ENCODE data around the gene CBR3.

CBR3 gene

DNA sequence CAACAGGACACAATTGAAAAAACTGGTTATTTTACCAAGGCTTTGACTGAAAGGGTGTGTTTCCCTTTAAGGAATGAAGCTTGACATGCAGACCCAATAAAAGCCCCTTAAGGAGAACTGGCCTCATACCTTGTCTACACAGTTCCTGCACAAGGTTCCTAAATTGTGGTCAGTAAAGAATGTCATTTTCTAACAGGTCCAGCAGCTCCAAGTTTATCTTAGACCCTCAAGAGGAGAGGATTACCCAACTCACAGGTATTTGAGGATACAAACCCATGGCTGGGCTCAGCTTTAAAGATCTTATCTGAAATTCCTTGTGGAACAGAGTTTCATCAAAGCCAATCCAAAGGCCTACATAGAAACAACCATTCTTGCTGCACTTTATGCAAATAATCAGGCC lies 31.4 kb upstream of the CBR3 start:
- Histone ChIP-seq H3K9me3 (ENCODE audit: control insufficient read depth, insufficient read depth, low read length) (no peaks in the 10 kb centered on the region), H3K4me1 (ENCODE audit: control insufficient read depth, insufficient read depth, low read length) (peaks cover 21% of the 10 kb centered on the region), H3K9ac (ENCODE audit: low read depth, low read length) (no peak overlapping the region), H3K36me3 (ENCODE audit: control insufficient read depth, insufficient read depth, low read length) (peaks cover 6% of the 10 kb centered on the region), H3K27me3 (ENCODE audit: control insufficient read depth, insufficient read depth, low read length) (no peaks in the 10 kb centered on the region), H3K4me3 (ENCODE audit: low read depth, low read length) (no peak overlapping the region)

DNA sequence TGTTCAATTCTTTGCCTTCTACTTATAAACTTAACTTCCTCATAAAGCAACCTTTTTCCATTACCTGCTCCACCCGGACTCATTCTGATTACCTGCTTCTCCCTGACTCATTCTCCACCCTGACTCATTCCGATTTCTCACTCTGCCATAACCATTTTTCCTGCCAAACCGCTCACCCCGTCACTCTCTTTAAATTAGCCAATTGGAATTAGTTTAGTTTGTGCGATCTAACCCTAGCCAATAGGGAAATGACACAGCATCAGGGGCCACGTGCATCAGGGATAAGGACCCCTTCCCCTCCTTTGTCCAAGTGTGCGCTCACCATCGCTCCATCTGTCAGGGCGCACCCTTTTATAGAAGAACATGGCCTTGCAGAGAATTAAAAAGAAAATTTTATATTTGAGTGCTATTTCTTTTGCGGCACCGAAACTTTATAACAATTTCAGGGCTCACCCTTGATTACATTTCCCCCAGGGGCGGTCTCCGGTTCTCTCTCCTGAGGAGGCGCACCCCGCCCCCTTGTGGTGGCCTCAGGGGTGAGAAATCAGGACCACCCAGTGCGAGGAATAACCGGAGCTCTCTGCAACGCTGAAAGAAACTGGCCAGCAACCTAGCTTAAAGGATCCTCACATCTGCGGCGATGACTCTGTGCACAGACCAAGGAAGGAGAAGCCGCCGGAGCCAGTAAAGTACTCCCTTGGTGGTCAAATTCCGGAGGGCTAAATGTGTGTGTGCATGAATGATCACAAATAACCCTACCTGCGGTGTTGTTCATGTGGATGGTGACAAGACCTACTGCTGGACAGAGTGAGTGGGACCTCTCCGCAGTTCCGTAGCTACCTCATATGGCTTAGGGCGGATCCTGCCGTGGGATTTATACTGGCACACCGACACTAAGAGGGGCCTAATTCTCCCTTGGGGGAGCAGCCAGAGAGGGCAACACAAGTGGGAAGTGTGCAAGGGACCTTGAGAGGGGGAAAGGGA lies 30.3 kb upstream of the CBR3 start:
- Histone ChIP-seq H3K4me3 (ENCODE audit: low read depth, low read length) (peak overlapping the region; percentile 97), H3K36me3 (ENCODE audit: control insufficient read depth, insufficient read depth, low read length) (peaks cover 10% of the 10 kb centered on the region), H3K9me3 (ENCODE audit: control insufficient read depth, insufficient read depth, low read length) (no peaks in the 10 kb centered on the region), H3K4me1 (ENCODE audit: control insufficient read depth, insufficient read depth, low read length) (peaks cover 12% of the 10 kb centered on the region), H3K27me3 (ENCODE audit: control insufficient read depth, insufficient read depth, low read length) (no peaks in the 10 kb centered on the region), H3K9ac (ENCODE audit: low read depth, low read length) (peak overlapping the region; percentile 96)

DNA sequence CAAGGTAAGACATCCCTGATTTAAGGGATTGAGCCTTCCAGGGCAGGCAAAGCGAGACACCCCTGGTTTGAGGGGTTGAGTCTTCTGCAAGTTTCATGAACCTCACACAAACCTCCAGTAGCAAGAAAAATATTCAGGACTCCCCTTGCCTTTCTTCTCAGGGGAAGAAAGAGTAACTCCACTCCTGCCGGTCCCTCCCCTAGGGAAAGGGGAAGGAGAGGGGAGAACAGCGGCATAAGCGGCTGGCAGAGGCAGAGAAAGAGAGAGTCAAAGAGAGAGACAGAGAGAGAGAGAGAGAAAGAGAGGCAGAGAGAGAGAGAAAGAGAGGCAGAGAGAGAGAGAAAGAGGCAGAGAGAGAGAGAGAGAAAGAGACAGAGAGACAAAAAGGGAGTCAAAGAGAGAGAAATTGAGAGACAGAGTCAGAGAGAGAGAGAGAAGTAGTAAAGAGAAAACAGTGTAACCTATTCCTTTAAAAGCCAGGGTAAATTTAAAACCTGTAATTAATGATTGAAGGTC lies 29.5 kb upstream of the CBR3 start:
- Histone ChIP-seq H3K4me3 (ENCODE audit: low read depth, low read length) (peak overlapping the region; percentile 97), H3K9me3 (ENCODE audit: control insufficient read depth, insufficient read depth, low read length) (no peaks in the 10 kb centered on the region), H3K9ac (ENCODE audit: low read depth, low read length) (peak overlapping the region; percentile 96), H3K27me3 (ENCODE audit: control insufficient read depth, insufficient read depth, low read length) (no peaks in the 10 kb centered on the region), H3K4me1 (ENCODE audit: control insufficient read depth, insufficient read depth, low read length) (peaks cover 15% of the 10 kb centered on the region), H3K36me3 (ENCODE audit: control insufficient read depth, insufficient read depth, low read length) (peaks cover 11% of the 10 kb centered on the region)

DNA sequence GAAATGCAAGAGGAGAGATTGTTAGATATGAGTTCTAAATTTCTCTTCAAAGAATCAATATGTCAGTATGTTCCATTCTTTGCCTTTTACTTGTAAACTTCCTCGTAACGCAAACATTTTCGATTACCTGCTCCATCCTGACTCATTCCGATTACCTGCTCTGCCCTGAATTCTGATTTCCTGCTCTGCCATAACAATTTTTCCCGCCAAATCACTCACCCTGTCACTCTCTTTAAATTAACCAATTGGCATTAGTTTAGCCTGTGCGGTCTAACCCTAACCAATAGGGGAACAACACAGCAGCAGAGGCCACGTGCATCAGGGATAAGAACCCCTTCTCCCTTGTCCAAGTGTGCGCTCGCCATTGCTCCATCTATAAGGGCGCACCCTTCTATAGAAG lies 25.0 kb upstream of the CBR3 start:
- H3K4me1 ChIP-seq (ENCODE audit: control insufficient read depth, insufficient read depth, low read length), result peaks cover 13% of the 10 kb centered on the region
- H3K4me3 ChIP-seq (ENCODE audit: low read depth, low read length), result no peak overlapping the region
- no peaks in the 10 kb centered on the region for H3K9me3 ChIP-seq (ENCODE audit: control insufficient read depth, insufficient read depth, low read length)
- no peaks in the 10 kb centered on the region for H3K27me3 ChIP-seq (ENCODE audit: control insufficient read depth, insufficient read depth, low read length)
- peaks cover 16% of the 10 kb centered on the region for H3K36me3 ChIP-seq (ENCODE audit: control insufficient read depth, insufficient read depth, low read length)
- no peak overlapping the region for H3K9ac ChIP-seq (ENCODE audit: low read depth, low read length)

DNA sequence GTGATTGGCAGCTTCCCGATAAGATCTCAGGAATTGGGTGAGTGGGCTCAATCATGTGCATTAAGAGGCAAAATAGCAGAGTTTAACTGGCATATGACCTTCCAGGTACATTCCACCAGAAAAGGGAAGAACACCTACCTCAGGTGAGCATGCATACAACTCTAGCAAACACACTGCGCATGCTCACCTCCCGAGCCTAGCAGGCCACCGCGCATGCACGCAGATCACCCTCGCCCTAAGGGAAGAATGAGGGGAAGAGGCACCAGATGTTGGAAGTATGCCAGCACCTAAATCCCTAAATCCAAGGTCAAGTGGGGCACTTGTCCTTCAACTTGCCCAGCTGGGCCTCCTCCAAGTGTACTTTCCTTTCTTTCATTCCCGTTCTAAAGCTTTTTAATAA lies 23.6 kb upstream of the CBR3 start:
- H3K36me3 ChIP-seq (ENCODE audit: control insufficient read depth, insufficient read depth, low read length), result peaks cover 16% of the 10 kb centered on the region
- H3K27me3 ChIP-seq (ENCODE audit: control insufficient read depth, insufficient read depth, low read length), result no peaks in the 10 kb centered on the region
- no peaks in the 10 kb centered on the region for H3K9me3 ChIP-seq (ENCODE audit: control insufficient read depth, insufficient read depth, low read length)
- peaks cover 13% of the 10 kb centered on the region for H3K4me1 ChIP-seq (ENCODE audit: control insufficient read depth, insufficient read depth, low read length)
- H3K9ac ChIP-seq (ENCODE audit: low read depth, low read length), result no peak overlapping the region
- no peak overlapping the region for H3K4me3 ChIP-seq (ENCODE audit: low read depth, low read length)

DNA sequence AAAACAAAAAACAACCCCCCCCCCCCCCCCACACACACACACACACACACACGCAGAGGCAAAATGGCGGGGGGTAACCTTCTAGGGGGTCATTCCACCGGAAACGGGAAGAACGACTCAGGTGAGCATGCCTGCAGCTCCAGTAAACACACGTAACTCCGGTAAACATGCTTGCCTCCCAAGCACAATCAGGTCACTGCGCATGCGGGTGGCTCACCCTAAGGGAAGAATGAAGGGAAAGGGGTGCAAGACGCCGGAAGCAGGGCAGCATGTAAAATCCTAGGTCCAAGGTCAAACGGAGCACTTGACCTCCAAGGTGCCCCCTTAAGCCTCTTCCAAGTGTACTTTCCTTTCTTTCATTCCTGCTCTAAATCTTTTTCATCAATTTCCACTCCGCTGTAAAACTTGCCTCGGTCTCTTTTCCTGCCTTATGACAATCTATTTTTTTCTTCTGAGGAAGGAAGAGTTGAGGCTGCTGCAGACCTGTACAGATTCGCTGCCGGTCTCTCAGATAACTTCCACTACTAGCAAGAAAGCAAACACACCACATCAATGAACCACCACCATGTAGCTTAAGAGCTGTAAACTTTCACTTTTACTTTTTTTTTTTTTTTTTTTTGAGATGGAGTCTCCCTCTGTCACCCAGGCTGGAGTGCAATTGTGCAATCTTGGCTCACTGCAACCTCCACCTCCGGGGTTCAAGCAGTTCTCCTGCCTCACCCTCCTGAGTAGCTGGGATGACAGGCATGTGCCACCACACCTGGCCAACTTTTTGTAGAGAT lies 21.0 kb upstream of the CBR3 start:
- Histone ChIP-seq H3K27me3 (ENCODE audit: control insufficient read depth, insufficient read depth, low read length) (no peaks in the 10 kb centered on the region), H3K9ac (ENCODE audit: low read depth, low read length) (no peak overlapping the region), H3K4me3 (ENCODE audit: low read depth, low read length) (no peak overlapping the region), H3K4me1 (ENCODE audit: control insufficient read depth, insufficient read depth, low read length) (peaks cover 13% of the 10 kb centered on the region), H3K36me3 (ENCODE audit: control insufficient read depth, insufficient read depth, low read length) (peaks cover 10% of the 10 kb centered on the region), H3K9me3 (ENCODE audit: control insufficient read depth, insufficient read depth, low read length) (no peaks in the 10 kb centered on the region)

DNA sequence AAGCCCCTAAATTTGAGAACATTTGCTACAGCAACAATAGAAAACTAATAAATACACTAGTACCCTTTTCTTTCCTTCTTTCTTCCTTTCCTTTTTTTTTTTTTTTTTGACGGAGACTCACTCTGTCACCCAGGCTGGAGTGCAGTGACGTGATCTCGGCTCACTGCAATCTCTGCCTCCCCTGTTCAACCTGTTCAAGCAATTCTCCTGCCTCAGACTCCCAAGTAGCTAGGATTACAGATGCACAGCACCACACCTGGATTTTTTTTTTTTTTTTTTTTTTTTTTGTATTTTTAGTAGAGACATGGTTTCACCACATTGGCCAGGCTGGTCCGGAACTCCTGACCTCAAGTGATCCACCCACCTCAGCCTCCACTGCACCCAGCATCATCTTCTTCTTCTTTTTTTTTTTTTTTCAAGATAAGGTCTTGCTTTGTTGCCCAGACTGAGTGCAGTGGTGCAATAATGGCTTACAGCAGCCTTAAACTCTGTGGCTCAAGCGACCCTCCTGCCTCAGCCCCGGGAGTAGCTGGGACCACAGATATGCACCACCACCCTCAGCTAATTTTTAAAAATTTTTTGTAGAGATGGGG lies 19.6 kb upstream of the CBR3 start:
- Histone ChIP-seq H3K36me3 (ENCODE audit: control insufficient read depth, insufficient read depth, low read length) (peaks cover 6% of the 10 kb centered on the region), H3K4me1 (ENCODE audit: control insufficient read depth, insufficient read depth, low read length) (peaks cover 10% of the 10 kb centered on the region), H3K27me3 (ENCODE audit: control insufficient read depth, insufficient read depth, low read length) (no peaks in the 10 kb centered on the region), H3K4me3 (ENCODE audit: low read depth, low read length) (no peak overlapping the region), H3K9me3 (ENCODE audit: control insufficient read depth, insufficient read depth, low read length) (no peaks in the 10 kb centered on the region), H3K9ac (ENCODE audit: low read depth, low read length) (no peak overlapping the region)

DNA sequence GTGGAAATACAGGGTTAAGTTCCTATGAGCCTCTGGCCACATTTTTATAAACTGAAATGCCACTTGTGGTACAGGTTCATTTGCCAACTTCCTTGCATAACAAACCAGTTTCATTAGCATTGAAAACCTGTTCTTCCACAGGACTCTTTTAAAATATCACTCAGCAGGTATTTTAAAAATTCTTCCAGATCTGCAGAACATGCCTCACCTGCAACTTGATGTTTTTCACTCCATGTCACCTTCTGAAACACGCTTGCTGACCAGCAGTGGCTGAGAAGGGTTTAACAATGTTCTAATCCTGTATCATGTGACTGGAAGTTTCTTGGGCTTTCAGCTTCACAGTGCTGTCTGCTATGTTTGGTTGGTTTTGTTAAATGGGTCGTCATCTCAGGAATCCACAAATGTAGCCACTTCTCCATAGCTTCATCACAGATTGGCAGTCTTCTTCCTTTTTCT lies 17.6 kb upstream of the CBR3 start:
- Histone ChIP-seq H3K27me3 (ENCODE audit: control insufficient read depth, insufficient read depth, low read length) (no peaks in the 10 kb centered on the region), H3K36me3 (ENCODE audit: control insufficient read depth, insufficient read depth, low read length) (no peaks in the 10 kb centered on the region), H3K4me1 (ENCODE audit: control insufficient read depth, insufficient read depth, low read length) (peaks cover 4% of the 10 kb centered on the region)

DNA sequence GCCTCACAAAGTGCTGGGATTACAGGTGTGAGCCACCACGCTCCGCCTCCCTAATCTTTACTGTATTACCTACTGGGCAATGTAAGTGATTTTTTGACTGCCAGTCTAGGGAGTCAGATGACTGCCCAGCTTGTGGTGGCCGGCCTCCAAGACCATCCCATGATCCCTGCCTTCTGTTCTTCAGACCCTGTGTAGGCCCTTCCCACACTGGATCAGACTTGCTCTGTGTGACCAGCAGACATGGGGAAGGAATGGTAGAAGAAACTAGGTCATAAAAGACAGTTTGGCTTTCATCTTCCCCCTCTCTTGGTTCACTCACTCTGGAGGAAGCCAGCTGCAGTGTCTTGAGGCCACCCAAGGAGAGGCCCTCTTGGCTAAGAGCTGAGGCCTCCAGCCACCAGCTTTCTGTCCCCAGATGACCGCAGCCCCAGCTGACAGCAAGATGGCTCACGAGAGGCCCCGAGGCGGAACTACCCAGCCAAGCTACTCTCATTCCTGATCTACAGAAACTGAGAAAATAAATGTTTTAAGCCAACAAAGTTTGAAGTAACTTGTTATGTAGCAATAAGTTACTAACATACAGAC lies 14.5 kb upstream of the CBR3 start:
- Histone ChIP-seq H3K4me3 (ENCODE audit: low read depth, low read length) (no peak overlapping the region), H3K9me3 (ENCODE audit: control insufficient read depth, insufficient read depth, low read length) (no peaks in the 10 kb centered on the region), H3K36me3 (ENCODE audit: control insufficient read depth, insufficient read depth, low read length) (no peaks in the 10 kb centered on the region), H3K27me3 (ENCODE audit: control insufficient read depth, insufficient read depth, low read length) (no peaks in the 10 kb centered on the region), H3K4me1 (ENCODE audit: control insufficient read depth, insufficient read depth, low read length) (no peaks in the 10 kb centered on the region), H3K9ac (ENCODE audit: low read depth, low read length) (no peak overlapping the region)

More for the DNA sequence above, 17.6 kb upstream of the CBR3 start:
- no peak overlapping the region for H3K9ac ChIP-seq (ENCODE audit: low read depth, low read length)
- no peaks in the 10 kb centered on the region for H3K9me3 ChIP-seq (ENCODE audit: control insufficient read depth, insufficient read depth, low read length)
- H3K4me3 ChIP-seq (ENCODE audit: low read depth, low read length), result no peak overlapping the region

DNA sequence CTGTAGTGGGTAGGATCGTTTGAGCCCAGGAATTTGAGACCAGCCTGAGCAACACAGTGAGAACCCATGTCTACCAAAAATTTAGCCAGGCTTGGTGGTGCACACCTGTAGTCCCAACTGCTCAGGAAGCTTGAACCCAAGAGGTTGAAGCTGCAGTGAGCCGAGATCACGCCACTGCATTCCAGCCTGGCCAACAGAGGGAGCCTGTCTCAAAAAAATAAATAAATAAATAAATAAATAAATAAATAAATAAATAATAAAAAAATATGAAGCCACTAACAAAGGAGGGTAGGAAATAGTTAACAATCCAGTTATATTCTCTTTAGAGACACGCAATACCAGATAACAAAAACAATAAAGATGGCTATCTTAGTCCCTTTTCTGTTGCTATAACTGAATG lies 11.9 kb upstream of the CBR3 start:
- Histone ChIP-seq H3K4me3 (ENCODE audit: low read depth, low read length) (no peak overlapping the region), H3K9ac (ENCODE audit: low read depth, low read length) (no peak overlapping the region), H3K4me1 (ENCODE audit: control insufficient read depth, insufficient read depth, low read length) (no peaks in the 10 kb centered on the region), H3K36me3 (ENCODE audit: control insufficient read depth, insufficient read depth, low read length) (no peaks in the 10 kb centered on the region), H3K9me3 (ENCODE audit: control insufficient read depth, insufficient read depth, low read length) (no peaks in the 10 kb centered on the region), H3K27me3 (ENCODE audit: control insufficient read depth, insufficient read depth, low read length) (no peaks in the 10 kb centered on the region)

DNA sequence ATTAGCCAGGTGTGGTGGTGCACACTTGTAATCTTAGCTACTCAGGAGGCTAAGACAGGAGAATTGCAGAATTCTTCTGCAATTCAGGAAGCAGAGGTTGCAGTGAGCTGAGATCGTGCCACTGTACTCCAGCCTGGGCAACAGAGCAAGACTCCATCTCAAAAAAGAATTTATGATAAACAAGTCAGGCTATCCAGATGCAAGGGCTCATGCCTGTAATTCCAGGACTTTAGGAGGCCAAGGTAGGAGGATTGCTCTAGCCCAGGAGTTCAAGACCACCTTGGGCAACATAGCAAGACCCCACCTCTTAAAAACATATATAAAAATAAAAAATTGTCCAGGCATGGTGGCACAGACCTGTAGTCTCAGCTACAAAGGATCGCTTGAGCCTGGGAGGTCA lies 10.5 kb upstream of the CBR3 start:
- Histone ChIP-seq H3K4me3 (ENCODE audit: low read depth, low read length) (no peak overlapping the region), H3K4me1 (ENCODE audit: control insufficient read depth, insufficient read depth, low read length) (peaks cover 2% of the 10 kb centered on the region), H3K9ac (ENCODE audit: low read depth, low read length) (no peak overlapping the region), H3K9me3 (ENCODE audit: control insufficient read depth, insufficient read depth, low read length) (no peaks in the 10 kb centered on the region), H3K36me3 (ENCODE audit: control insufficient read depth, insufficient read depth, low read length) (no peaks in the 10 kb centered on the region), H3K27me3 (ENCODE audit: control insufficient read depth, insufficient read depth, low read length) (no peaks in the 10 kb centered on the region)
